ENCODE data around the gene PAEP.

Gene PAEP

DNA sequence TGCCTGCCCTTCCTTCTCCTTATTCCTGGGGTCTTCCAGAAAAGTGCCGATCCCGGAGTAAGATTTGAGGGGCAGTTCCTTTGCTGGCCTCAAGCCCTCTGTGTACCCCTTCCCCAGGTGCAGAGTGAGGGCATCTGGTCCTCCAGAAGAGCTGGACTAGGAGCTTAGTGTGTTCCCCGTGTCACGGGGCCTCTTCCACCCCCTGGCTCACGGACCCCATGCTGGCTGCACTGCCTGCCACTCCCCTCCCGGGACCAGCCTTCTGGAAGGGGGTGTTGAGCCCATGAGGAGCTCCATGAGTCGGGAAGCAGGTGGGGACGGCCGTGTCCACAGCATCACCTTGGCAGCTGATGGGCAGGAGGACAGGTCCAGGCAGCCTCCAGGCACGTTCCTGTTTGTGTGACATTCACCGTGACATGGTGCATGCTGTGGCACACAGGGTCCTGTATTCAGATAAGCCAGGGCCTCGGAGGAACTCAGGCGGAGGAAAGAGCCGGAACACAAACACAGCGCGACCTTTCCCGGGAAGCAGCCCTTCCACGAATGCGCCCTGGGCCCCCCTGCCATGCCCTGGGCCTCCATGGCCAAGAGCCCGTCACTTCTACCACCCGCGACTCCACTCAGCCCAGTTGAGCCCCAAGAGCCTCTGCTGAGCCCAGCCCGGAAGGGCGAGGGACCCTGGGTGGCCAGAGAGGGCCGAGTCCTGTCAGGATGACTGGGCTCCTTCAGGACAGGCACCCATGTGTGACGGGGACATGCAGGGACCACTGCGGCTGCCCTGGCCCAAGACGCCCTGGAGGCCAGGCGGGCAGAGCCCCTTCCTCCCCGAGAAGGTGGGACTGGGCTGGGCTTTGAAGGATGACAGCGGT, 46.2 kb upstream of the PAEP start:
- Histone ChIP-seq H3K4me1 (ENCODE audit: control insufficient read depth in 1 of 2, insufficient read depth in 1 of 2, low read depth in 1 of 2, low read length in 1 of 2) (no peaks in the 10 kb centered on the region), H3K27ac (no peak overlapping the region), H3K4me3 (ENCODE audit: low read depth in 1 of 2, low read length in 1 of 2) (no peak overlapping the region), H3K9me3 (no peaks in the 10 kb centered on the region), H3K36me3 (no peaks in the 10 kb centered on the region), H3K27me3 (peaks cover 40% of the 10 kb centered on the region)
- TF ChIP-seq, protein P1, sequence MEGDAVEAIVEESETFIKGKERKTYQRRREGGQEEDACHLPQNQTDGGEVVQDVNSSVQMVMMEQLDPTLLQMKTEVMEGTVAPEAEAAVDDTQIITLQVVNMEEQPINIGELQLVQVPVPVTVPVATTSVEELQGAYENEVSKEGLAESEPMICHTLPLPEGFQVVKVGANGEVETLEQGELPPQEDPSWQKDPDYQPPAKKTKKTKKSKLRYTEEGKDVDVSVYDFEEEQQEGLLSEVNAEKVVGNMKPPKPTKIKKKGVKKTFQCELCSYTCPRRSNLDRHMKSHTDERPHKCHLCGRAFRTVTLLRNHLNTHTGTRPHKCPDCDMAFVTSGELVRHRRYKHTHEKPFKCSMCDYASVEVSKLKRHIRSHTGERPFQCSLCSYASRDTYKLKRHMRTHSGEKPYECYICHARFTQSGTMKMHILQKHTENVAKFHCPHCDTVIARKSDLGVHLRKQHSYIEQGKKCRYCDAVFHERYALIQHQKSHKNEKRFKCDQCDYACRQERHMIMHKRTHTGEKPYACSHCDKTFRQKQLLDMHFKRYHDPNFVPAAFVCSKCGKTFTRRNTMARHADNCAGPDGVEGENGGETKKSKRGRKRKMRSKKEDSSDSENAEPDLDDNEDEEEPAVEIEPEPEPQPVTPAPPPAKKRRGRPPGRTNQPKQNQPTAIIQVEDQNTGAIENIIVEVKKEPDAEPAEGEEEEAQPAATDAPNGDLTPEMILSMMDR (IDR thresholded peaks at IDR 0.05): no peak

DNA sequence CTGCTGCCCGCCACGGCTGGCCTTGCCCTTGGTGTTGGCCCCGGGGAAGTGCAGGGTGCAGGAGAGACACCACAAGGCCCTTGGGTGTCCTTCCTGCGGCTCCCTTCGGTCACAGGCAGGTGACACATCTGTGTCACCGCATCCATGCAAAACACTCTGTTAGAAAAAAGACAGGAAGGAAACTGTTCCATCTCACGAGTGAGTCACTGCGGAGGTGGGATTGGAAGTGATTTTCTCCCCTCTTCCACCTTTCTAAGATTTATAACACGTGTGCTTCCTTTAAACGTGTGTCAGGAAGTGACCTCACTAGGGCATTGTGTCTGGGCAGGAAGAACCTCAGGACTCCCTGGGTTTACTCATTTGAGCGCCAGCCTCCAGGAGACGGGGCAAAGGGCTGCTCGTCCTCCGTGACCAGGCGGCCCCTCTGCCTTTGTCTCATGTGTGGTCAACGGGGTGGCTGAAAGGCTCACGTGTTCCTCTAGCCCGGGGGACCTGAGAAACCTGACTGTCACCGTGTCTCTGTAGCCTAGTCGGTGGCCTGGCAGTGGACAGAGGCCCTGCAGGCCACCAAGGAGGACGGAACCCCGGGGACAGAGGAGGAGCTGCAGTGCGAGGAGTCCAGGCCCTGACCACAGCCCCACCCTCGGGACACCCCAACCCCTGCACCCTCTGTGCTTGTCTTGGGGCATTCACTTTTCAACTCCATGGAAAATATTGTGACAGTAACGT, 45.3 kb upstream of the PAEP start:
- H3K4me1 ChIP-seq (ENCODE audit: control insufficient read depth in 1 of 2, insufficient read depth in 1 of 2, low read depth in 1 of 2, low read length in 1 of 2): no peaks in the 10 kb centered on the region
- H3K4me3 ChIP-seq (ENCODE audit: low read depth in 1 of 2, low read length in 1 of 2): no peak overlapping the region
- no peaks in the 10 kb centered on the region for H3K36me3 ChIP-seq
- TF ChIP-seq, protein P1 (IDR thresholded peaks at IDR 0.05): no peak
- no peaks in the 10 kb centered on the region for H3K9me3 ChIP-seq
- H3K27ac ChIP-seq: no peak overlapping the region
- peaks cover 40% of the 10 kb centered on the region for H3K27me3 ChIP-seq

DNA sequence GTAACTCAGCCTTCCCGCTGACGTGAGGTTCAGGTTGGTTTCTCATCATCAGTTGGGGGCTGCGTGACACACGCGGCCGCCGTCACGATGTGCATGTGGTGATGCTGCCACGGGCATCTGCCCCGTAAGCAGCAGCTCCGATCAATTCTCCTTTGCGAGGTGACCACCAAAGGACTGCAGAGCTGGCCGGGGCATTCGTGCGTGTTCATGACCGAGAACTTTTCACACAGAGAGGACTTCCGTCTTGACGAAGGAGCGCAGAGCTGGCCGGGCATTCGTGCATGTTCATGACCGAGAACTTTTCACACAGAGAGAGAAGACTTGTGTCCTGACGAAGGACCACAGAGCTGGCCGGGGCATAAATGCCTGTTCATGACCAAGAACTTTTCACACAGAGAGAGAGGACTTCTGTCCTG, 44.1 kb upstream of the PAEP start:
- TF ChIP-seq, protein P1 (IDR thresholded peaks at IDR 0.05): no peak
- Histone ChIP-seq H3K4me1 (ENCODE audit: control insufficient read depth in 1 of 2, insufficient read depth in 1 of 2, low read depth in 1 of 2, low read length in 1 of 2) (no peaks in the 10 kb centered on the region), H3K27me3 (peaks cover 40% of the 10 kb centered on the region), H3K9me3 (no peaks in the 10 kb centered on the region), H3K4me3 (ENCODE audit: low read depth in 1 of 2, low read length in 1 of 2) (no peak overlapping the region), H3K36me3 (no peaks in the 10 kb centered on the region), H3K27ac (no peak overlapping the region)

DNA sequence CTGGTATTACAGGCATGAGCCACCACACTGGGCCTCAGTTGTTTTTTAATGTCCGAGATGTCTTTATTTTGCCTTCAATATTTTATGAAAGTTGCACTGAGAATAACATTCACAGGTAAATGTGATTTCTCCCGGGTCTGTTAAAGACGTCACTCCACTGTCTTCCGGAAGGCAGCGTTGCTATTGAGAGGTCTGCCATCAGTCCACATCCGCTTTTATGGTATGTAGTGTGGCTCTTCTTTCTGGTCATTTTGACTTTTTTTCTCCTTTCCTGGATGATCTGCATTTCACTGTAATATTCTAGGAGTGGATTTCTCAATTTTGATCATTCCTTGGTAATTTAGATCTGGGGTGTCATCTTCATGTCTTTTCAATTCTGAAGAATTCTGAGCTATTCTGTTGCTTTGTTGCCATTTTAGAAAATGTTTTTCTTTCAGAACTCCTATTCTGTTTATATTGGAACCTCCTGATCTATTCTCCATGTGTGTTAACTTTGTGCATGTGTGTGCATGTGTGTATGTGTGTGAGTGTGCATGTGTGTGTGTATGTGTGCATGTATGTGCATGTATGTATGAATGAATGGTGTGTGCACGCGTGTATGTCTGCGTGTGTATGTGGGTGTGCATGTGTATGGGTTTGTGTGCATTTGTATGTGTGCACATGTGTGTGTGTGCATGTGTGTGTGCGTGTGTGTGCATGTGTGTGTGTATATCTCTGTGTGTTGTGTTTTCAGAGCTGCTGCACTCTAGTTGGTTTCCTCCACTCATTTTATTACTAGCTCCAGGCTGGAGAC, 42.2 kb upstream of the PAEP start:
- TF ChIP-seq, protein P1 (IDR thresholded peaks at IDR 0.05): no peak
- H3K27me3 ChIP-seq: peaks cover 33% of the 10 kb centered on the region

GRCh38 chr9:135520916-135521607, 40.5 kb upstream of the PAEP start, which contains the start of gene LCN1:
Gene LCN1, plus strand, starts transcription at chr9:135521440. Its CDS starts 58 bp downstream, at chr9:135521498.
- H3K9me3 ChIP-seq: no peaks in the 10 kb centered on the region
- TF ChIP-seq, protein P1 (IDR thresholded peaks at IDR 0.05): no peak
- H3K27me3 ChIP-seq: peaks cover 33% of the 10 kb centered on the region
- H3K27ac ChIP-seq: no peak within 1 kb of the TSS
- no peak within 1 kb of the TSS for H3K4me3 ChIP-seq (ENCODE audit: low read depth in 1 of 2, low read length in 1 of 2)
- H3K36me3 ChIP-seq: no peaks in the 10 kb centered on the region
- no peaks in the 10 kb centered on the region for H3K4me1 ChIP-seq (ENCODE audit: control insufficient read depth in 1 of 2, insufficient read depth in 1 of 2, low read depth in 1 of 2, low read length in 1 of 2)

More for the DNA sequence above, 42.2 kb upstream of the PAEP start:
- Histone ChIP-seq H3K27ac (no peak overlapping the region), H3K36me3 (no peaks in the 10 kb centered on the region), H3K4me1 (ENCODE audit: control insufficient read depth in 1 of 2, insufficient read depth in 1 of 2, low read depth in 1 of 2, low read length in 1 of 2) (no peaks in the 10 kb centered on the region), H3K9me3 (no peaks in the 10 kb centered on the region), H3K4me3 (ENCODE audit: low read depth in 1 of 2, low read length in 1 of 2) (no peak overlapping the region)
